ENCODE measurements around the gene HIBCH.

- TF ChIP-seq, protein P1, sequence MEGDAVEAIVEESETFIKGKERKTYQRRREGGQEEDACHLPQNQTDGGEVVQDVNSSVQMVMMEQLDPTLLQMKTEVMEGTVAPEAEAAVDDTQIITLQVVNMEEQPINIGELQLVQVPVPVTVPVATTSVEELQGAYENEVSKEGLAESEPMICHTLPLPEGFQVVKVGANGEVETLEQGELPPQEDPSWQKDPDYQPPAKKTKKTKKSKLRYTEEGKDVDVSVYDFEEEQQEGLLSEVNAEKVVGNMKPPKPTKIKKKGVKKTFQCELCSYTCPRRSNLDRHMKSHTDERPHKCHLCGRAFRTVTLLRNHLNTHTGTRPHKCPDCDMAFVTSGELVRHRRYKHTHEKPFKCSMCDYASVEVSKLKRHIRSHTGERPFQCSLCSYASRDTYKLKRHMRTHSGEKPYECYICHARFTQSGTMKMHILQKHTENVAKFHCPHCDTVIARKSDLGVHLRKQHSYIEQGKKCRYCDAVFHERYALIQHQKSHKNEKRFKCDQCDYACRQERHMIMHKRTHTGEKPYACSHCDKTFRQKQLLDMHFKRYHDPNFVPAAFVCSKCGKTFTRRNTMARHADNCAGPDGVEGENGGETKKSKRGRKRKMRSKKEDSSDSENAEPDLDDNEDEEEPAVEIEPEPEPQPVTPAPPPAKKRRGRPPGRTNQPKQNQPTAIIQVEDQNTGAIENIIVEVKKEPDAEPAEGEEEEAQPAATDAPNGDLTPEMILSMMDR (IDR thresholded peaks at IDR 0.05): no peak
- no peak for TF ChIP-seq SIN3A (IDR thresholded peaks at IDR 0.05; ENCODE audit: borderline replicate concordance, insufficient read depth, low read depth, low read length)
- no peak for TF ChIP-seq POLR2AphosphoS5 (IDR thresholded peaks at IDR 0.05; ENCODE audit: low read depth, low read length)
- TF ChIP-seq, protein P2, sequence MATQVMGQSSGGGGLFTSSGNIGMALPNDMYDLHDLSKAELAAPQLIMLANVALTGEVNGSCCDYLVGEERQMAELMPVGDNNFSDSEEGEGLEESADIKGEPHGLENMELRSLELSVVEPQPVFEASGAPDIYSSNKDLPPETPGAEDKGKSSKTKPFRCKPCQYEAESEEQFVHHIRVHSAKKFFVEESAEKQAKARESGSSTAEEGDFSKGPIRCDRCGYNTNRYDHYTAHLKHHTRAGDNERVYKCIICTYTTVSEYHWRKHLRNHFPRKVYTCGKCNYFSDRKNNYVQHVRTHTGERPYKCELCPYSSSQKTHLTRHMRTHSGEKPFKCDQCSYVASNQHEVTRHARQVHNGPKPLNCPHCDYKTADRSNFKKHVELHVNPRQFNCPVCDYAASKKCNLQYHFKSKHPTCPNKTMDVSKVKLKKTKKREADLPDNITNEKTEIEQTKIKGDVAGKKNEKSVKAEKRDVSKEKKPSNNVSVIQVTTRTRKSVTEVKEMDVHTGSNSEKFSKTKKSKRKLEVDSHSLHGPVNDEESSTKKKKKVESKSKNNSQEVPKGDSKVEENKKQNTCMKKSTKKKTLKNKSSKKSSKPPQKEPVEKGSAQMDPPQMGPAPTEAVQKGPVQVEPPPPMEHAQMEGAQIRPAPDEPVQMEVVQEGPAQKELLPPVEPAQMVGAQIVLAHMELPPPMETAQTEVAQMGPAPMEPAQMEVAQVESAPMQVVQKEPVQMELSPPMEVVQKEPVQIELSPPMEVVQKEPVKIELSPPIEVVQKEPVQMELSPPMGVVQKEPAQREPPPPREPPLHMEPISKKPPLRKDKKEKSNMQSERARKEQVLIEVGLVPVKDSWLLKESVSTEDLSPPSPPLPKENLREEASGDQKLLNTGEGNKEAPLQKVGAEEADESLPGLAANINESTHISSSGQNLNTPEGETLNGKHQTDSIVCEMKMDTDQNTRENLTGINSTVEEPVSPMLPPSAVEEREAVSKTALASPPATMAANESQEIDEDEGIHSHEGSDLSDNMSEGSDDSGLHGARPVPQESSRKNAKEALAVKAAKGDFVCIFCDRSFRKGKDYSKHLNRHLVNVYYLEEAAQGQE (IDR thresholded peaks at IDR 0.05; ENCODE audit: insufficient read depth in 1 of 2, low read depth in 2 of 2, low read length in 1 of 2): no peak
- TF ChIP-seq TCF7L2 (IDR thresholded peaks at IDR 0.05; ENCODE audit: low read depth, low read length): no peak
Observed at GRCh38 chr2:190302052-190302451, 17.6 kb downstream of the HIBCH start.
